Lung (tissue), 12 donors: Measurements from ENCODE around the gene PPP1R36. TPM values are rescaled to one million over a fixed set of nuclear protein-coding genes. Genes with fewer than 3 reads are reported as not detected.

ENCODE experiments used
- ATAC-seq: fragments of 200-7000 bp; cut with Tn5 transposase; one replicate; pipeline ENCODE4 v1.9.1; 2020; ENCODE audit warnings: moderate number of reproducible peaks; ENCODE audit not compliant: insufficient read depth, low FRiP score
- DNase-seq, 3 donors: peaks; one replicate each; pipeline ENCODE4 v3.0.0-alpha.2; 2013 to 2017
- H3K27ac ChIP-seq, 2 donors: one replicate each; pipeline ENCODE4 v1.5.1; 2013; ENCODE audit warnings: mild to moderate bottlenecking in 2 of 2, moderate library complexity in 2 of 2, control low read depth in 1 of 2, inconsistent platforms in 1 of 2, low read depth in 1 of 2, low read length in 1 of 2
- H3K27me3 ChIP-seq, 3 donors: one replicate each; pipeline ENCODE4 v1.5.1; 2013; ENCODE audit warnings: low read length in 2 of 3; ENCODE audit not compliant: control insufficient read depth in 3 of 3, insufficient read depth in 3 of 3
- H3K36me3 ChIP-seq, 4 donors: one replicate each; pipeline ENCODE4 v1.5.1; 2013; ENCODE audit warnings: low read length in 4 of 4, mild to moderate bottlenecking in 1 of 4, moderate library complexity in 1 of 4; ENCODE audit not compliant: control insufficient read depth in 4 of 4, insufficient read depth in 4 of 4
- H3K4me1 ChIP-seq, 5 donors: one replicate each; pipeline ENCODE4 v1.5.1; 2013; ENCODE audit warnings: low read length in 5 of 5, mild to moderate bottlenecking in 2 of 5, moderate library complexity in 1 of 5; ENCODE audit not compliant: control insufficient read depth in 5 of 5, insufficient read depth in 5 of 5
- H3K4me3 ChIP-seq: one replicate; pipeline ENCODE4 v1.5.1; 2013; ENCODE audit warnings: mild to moderate bottlenecking, control low read depth, moderate library complexity
- H3K9ac ChIP-seq, 2 donors: one replicate each; pipeline ENCODE4 v1.5.1; 2013; ENCODE audit warnings: low read length in 2 of 2, control low read depth in 1 of 2; ENCODE audit not compliant: insufficient read depth in 1 of 2
- H3K9me3 ChIP-seq, 4 donors: one replicate each; pipeline ENCODE4 v1.5.1; 2013; ENCODE audit warnings: low read length in 3 of 4, mild to moderate bottlenecking in 1 of 4, moderate library complexity in 1 of 4; ENCODE audit not compliant: control insufficient read depth in 4 of 4, insufficient read depth in 3 of 4
- CTCF ChIP-seq: IDR thresholded peaks from 2 replicates; pipeline ENCODE4 v1.5.1; 2012; ENCODE audit warnings: mild to moderate bottlenecking; ENCODE audit errors: control extremely low read depth, extremely low read depth
- WGBS, 2 donors: extraction: QIAGEN DNeasy Blood & Tissue Kit; methylation state at CpG; one replicate each; pipeline ENCODE4 v1.1.7; 2013; 5-methylcytosine and 5-hydroxymethylcytosine counted together
- polyA plus RNA-seq, 2 donors: library from polyadenylated mRNA; stranded (reverse); fragments of 200-250 nt; gene quantifications; one replicate each; pipeline ENCODE4 v1.2.1, GENCODE V29; 2013
- total RNA-seq, 2 donors: library from RNA; depleted of rRNA in 1 of 2; stranded (reverse); fragments of >200 nt in 1 of 2; gene quantifications; one replicate each; pipeline ENCODE4 v1.2.1, GENCODE V29; 2014 to 2021
- donor health status: control.
- donor health status: control.
- donor health status: Bipolar disorder and iron deficiency.
- donor health status: healthy.
- donor health status: DM: yes; HTN: yes; CAD: no.

The PPP1R36 gene
- total and polyA plus RNA-seq, 4 donors = 1.2 to 3.1 (median 1.9) TPM

- Histone ChIP-seq H3K36me3 (no peaks in the 10 kb centered on the region), H3K4me3 (no peak overlapping the region), H3K9ac (no peak overlapping the region), H3K4me1 (no peaks in the 10 kb centered on the region), H3K9me3 (no peaks in the 10 kb centered on the region), H3K27me3 (peaks cover 0 to 4% (median 0%) of the 10 kb centered on the region in 3 donors), H3K27ac (no peak overlapping the region)
- DNase-seq (no peak), ATAC-seq (no peak)
- WGBS, 2 donors = 65 to 80% methylated on average over 2 of the region's 2 CpGs
- TF ChIP-seq CTCF = no peak
These were observed 44.7 kb downstream of the PPP1R36 start for GRCh38 chr14:64594438-64594837.

GRCh38 chr14:64598404-64598803 is 48.6 kb downstream of the PPP1R36 start:
- WGBS, 2 donors = 59 to 69% methylated on average over 4 of the region's 4 CpGs
- no peak for ATAC-seq

DNA sequence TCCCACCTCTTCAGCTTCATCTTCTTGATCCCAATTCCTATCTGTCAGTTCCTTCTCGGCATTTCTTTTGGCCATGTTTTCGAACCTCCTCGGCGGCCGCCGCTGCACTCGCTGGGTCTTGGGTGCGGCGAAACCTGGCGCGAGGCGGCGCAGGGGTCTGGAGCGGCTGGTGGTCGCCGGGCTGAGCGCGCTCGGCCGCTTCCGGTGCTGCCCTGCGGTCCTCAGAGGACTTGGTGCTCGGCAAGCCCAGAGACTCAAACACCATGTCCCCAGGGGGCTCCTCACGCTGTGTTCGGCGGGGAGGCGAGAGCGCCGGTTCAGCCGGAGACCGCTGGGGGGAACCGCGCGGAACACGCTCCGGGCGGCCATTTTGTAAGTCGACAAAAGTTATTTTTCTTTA is 51.8 kb downstream of the PPP1R36 start:
- no peak for DNase-seq
- H3K4me3 ChIP-seq = no peak overlapping the region
- no peak overlapping the region for H3K27ac ChIP-seq
- TF ChIP-seq CTCF = no peak
- no peaks in the 10 kb centered on the region for H3K36me3 ChIP-seq
- peaks cover 0 to 3% (median 0%) of the 10 kb centered on the region in 4 donors for H3K9me3 ChIP-seq
- H3K9ac ChIP-seq = no peak overlapping the region
- ATAC-seq = no peak
- H3K4me1 ChIP-seq = no peaks in the 10 kb centered on the region
- H3K27me3 ChIP-seq = peaks cover 0 to 2% (median under 1%) of the 10 kb centered on the region in 3 donors
- WGBS, 2 donors = 48 to 53% methylated on average over 38 of the region's 38 CpGs

More at GRCh38 chr14:64598404-64598803, 48.6 kb downstream of the PPP1R36 start:
- no peak overlapping the region for H3K9ac ChIP-seq
- no peak overlapping the region for H3K4me3 ChIP-seq
- DNase-seq = no peak
- no peaks in the 10 kb centered on the region for H3K36me3 ChIP-seq
- peaks cover 0 to 4% (median 0%) of the 10 kb centered on the region in 3 donors for H3K27me3 ChIP-seq
- H3K27ac ChIP-seq = no peak overlapping the region
- H3K9me3 ChIP-seq = peaks cover 0 to 3% (median 0%) of the 10 kb centered on the region in 4 donors
- TF ChIP-seq CTCF = no peak
- no peaks in the 10 kb centered on the region for H3K4me1 ChIP-seq

GRCh38 chr14:64602826-64603225 is 53.1 kb downstream of the PPP1R36 start:
- ATAC-seq (no peak), DNase-seq (no peak)
- H3K27ac ChIP-seq = no peak overlapping the region
- H3K27me3 ChIP-seq = peaks cover 0 to 5% (median 3%) of the 10 kb centered on the region in 3 donors
- H3K4me3 ChIP-seq = no peak overlapping the region
- H3K9ac ChIP-seq = no peak overlapping the region
- WGBS, 2 donors = 85 to 92% methylated on average over 2 of the region's 2 CpGs
- H3K4me1 ChIP-seq = no peaks in the 10 kb centered on the region
- peaks cover 0 to 3% (median 0%) of the 10 kb centered on the region in 4 donors for H3K9me3 ChIP-seq
- no peaks in the 10 kb centered on the region for H3K36me3 ChIP-seq
- no peak for TF ChIP-seq CTCF
